Retinal pigment epithelial cell (primary cell): ENCODE measurements around the gene SARS1.

Experiments used
- DNase-seq: peaks from one replicate; pipeline ENCODE4 v3.0.0-alpha.2; 2010; ENCODE audit warnings: low read depth
- H3K4me3 ChIP-seq: 2 replicates; pipeline ENCODE4 v1.5.1; 2011; ENCODE audit warnings: mild to moderate bottlenecking, low read length, control low read depth, moderate library complexity
- TF ChIP-seq, protein P1 (sequence below): conservative IDR thresholded peaks from 2 replicates; pipeline ENCODE4 v1.5.1; 2011; ENCODE audit warnings: low read depth, low read length, control low read depth, inconsistent platforms

Gene SARS1

DNA sequence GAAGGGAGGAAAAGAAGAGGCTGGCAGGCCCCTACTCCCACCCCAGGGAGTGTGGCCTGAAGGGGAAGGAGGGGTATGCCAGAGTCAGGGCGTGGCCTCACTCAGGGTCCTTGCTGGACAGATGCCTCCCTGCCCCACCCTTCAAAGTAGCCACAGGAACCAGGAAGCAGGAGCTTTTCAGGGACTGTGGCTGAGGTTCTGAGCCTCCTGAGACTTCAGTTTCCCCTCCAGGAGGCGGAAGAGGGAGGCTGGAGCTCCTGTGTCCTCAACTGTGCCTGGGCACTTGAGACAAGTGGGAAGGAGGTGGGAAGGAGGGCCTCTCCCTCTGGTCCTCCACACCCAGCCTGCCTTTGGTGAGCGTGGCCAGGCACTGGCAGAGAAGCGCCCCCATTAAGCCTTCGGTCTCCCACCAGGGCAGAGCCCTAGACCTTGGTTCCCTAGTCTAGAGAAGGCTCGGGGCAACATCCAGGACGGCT lies 40.9 kb downstream of the SARS1 start:
- TF ChIP-seq, protein P1, sequence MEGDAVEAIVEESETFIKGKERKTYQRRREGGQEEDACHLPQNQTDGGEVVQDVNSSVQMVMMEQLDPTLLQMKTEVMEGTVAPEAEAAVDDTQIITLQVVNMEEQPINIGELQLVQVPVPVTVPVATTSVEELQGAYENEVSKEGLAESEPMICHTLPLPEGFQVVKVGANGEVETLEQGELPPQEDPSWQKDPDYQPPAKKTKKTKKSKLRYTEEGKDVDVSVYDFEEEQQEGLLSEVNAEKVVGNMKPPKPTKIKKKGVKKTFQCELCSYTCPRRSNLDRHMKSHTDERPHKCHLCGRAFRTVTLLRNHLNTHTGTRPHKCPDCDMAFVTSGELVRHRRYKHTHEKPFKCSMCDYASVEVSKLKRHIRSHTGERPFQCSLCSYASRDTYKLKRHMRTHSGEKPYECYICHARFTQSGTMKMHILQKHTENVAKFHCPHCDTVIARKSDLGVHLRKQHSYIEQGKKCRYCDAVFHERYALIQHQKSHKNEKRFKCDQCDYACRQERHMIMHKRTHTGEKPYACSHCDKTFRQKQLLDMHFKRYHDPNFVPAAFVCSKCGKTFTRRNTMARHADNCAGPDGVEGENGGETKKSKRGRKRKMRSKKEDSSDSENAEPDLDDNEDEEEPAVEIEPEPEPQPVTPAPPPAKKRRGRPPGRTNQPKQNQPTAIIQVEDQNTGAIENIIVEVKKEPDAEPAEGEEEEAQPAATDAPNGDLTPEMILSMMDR = peak; percentile 1
- DNase-seq = no peak
- H3K4me3 ChIP-seq = no peak overlapping the region

DNA sequence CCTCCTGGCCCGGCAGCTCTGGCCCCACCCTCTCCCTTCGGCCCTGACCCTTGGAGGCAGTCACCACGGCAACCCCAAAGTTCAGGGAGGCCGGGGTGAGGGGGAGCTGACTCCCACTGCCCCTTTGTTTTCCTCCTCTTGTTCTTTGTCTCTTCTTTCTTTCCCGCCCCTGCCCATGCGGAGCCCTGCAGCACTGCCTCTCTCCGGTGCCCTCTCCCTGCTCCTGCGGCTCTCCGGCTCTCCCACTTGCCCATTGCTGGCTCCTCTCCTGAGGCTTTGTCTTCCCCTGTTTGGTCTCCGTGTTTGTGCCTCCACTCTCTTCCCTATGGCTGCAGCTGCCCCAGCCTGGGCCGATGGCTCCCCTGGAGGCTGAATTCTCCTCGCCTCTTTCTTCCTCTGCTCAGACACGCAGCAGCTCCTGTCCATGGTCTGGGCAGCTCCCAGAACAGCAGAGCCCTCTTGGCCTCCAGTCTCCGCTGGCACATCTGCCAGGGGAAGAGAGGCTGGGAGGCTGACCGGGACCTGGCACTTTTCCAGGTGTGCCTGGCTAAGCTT lies 41.5 kb downstream of the SARS1 start:
- no peak overlapping the region for H3K4me3 ChIP-seq
- no peak for DNase-seq
- TF ChIP-seq, protein P1 = peak; percentile 27

DNA sequence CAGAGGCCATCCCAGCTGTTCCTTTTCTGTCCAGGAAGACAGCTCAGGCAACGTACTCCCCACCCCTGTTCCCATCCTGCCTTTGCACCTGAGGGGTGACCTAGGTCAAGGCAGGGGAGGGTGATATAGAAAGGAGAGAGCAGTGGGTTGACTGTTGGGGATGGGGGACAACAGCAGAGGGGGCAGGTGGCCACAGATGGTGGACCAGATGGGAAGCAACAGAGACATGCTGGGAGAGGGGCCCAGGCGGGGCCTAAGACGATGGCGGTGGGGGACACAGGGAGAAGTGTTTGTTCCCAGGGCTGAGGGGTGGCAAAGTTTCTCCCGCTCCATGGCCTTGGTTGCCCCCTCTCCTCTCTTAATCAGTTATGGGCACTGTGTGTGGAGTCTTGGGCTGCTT lies 42.0 kb downstream of the SARS1 start:
- TF ChIP-seq, protein P1 = no peak
- DNase-seq = no peak
- no peak overlapping the region for H3K4me3 ChIP-seq

DNA sequence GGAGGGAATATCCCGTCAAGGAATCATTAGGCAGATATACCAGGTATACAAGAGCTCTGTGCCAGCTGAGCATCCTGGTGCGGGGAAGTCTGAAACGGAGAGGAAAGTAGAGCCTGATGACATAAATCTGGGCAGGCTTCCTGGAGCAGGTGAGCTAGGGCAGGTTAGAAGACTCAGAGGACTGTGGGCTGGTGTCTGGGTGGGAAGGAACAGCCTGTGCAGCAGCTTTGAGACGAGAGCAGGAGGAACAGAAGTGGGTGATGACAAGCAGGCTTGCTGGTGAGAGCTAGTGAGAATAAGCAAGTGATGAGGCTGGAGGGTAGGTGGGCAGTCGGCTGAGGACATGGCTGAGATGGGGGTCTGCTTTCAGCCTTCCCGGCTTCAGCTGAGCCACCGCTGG lies 42.4 kb downstream of the SARS1 start:
- H3K4me3 ChIP-seq = no peak overlapping the region

DNA sequence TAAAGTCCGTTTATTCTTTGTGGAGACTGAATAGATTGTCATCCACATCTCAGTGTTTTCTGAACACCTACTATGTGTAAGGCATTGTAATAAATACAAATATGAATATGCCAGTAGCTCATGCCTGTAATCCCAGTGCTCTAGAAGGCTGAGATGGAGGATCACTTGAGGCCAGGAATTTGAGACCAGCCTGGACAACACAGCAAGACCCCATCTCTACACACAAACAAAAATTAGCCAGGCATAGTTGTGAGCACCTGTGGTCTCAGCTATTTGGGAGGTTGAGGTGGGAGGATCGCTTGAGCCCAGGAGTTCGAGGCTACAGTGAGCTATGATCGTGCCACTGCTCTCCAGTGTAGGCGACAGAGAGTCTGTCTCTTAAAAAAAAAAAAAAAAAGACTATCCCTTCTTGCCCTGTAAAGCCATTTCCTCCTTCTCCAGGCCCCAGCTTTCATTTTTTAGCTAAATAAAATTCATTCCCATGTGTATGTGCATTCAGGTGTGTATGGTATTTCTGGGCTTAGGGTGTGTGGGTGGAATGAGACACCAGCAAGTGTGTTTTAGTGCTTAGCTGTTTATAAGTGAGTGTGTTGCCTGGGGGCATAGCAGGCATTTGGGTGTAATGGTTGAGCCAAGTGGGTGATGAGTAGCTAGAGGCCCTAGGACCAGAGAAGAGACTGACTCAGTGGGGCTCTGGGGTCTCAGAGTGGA lies 43.4 kb downstream of the SARS1 start:
- no peak for DNase-seq
- no peak overlapping the region for H3K4me3 ChIP-seq
- TF ChIP-seq, protein P1 = no peak

More for the DNA sequence above, 42.4 kb downstream of the SARS1 start:
- TF ChIP-seq, protein P1 = no peak
- DNase-seq = no peak

DNA sequence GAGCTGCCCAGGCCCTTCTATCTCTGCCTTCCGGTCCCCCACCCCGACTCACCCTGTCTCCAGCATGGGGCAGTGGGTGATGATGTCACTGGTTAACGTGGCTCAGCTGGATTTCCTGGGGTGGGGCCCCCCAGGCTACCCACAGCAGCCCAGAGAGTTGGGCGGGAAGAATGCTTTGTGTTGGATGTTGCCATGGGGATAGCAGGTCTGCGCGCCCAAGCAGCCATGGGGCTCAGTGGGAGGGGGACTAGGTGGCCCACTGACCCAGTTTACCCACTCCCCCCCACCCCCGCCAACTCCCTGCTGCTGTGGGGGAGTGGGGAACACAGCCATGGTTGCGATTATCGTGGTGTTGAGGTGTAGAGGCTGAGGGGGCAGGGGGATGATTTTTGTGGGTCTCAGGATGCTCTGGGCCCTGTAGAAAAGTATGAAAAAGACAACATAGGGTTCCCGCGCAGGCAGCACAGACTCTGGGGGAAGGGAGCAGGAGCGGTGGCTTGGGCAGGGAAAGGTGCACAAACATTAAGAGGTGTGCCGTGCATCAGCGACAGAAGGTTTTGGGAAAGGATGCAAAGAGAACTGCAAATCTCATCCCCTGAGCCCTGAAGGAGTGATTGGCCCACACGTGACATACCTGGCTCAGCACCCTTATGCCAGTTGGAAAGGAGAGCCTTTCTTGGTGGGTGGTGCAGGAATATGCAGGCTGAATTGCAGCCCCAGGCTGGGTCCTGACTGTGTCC lies 44.1 kb downstream of the SARS1 start:
- no peak for DNase-seq
- H3K4me3 ChIP-seq = no peak overlapping the region
- TF ChIP-seq, protein P1 = no peak
